Keratinocyte (primary cell): ENCODE measurements around the gene BAIAP3. TPM values are rescaled to one million over a fixed set of nuclear protein-coding genes. Genes with fewer than 3 reads are reported as not detected.

Experiments
- DNase-seq: peaks from one replicate; pipeline ENCODE4 v3.0.0-alpha.2; 2011; ENCODE audit warnings: low read depth, missing footprints, low spot score
- FAIRE-seq: peaks from 2 replicates; lab custom pipeline; 2011; peaks lifted over from hg19 to GRCh38; lab: Jason Lieb, UNC
- H2AFZ ChIP-seq: 2 replicates; pipeline ENCODE4 v1.6.0; 2012; ENCODE audit warnings: low read length, control low read depth, inconsistent platforms; ENCODE audit not compliant: control insufficient read depth
- H3K27ac ChIP-seq: 2 replicates; pipeline ENCODE4 v1.5.1; 2011; ENCODE audit warnings: low read length; ENCODE audit not compliant: control insufficient read depth, insufficient read depth
- H3K27me3 ChIP-seq: 3 replicates; pipeline ENCODE4 v1.6.0; 2011; ENCODE audit warnings: low read length; ENCODE audit not compliant: control insufficient read depth, insufficient read depth; ENCODE audit errors: extremely low read depth
- H3K36me3 ChIP-seq, 2 experiments: 2 replicates in 1 of 2; 3 replicates in 1 of 2; pipeline ENCODE4 v1.5.1; 2011; ENCODE audit warnings: low read length in 2 of 2, mild to moderate bottlenecking in 1 of 2; ENCODE audit not compliant: control insufficient read depth in 2 of 2, insufficient read depth in 2 of 2; ENCODE audit errors: extremely low read depth in 1 of 2
- H3K4me1 ChIP-seq: 3 replicates; pipeline ENCODE4 v1.5.1; 2011; ENCODE audit warnings: low read length; ENCODE audit not compliant: control insufficient read depth, insufficient read depth; ENCODE audit errors: extremely low read depth
- H3K4me2 ChIP-seq: 3 replicates; pipeline ENCODE4 v1.6.0; 2011; ENCODE audit warnings: low read depth, low read length; ENCODE audit not compliant: control insufficient read depth, insufficient read depth; ENCODE audit errors: extremely low read depth
- H3K4me3 ChIP-seq, 3 experiments: fragments of 200-600 bp in 1 of 3; sonication (generic) in 1 of 3; 2 replicates in 2 of 3; 3 replicates in 1 of 3; pipeline ENCODE4 v1.5.1; 2011 to 2016; ENCODE audit warnings: low read length in 3 of 3, mild to moderate bottlenecking in 3 of 3, control low read depth in 2 of 3, inconsistent platforms in 1 of 3, low read depth in 1 of 3, mixed read lengths in 1 of 3, mixed run types in 1 of 3, moderate library complexity in 1 of 3; ENCODE audit not compliant: control insufficient read depth in 2 of 3, insufficient read depth in 2 of 3; ENCODE audit errors: extremely low read depth in 1 of 3
- H3K79me2 ChIP-seq: 2 replicates; pipeline ENCODE4 v1.6.0; 2012; ENCODE audit warnings: low read length; ENCODE audit not compliant: control insufficient read depth, insufficient read depth
- H3K9ac ChIP-seq: 3 replicates; pipeline ENCODE4 v1.6.0; 2011; ENCODE audit warnings: low read length; ENCODE audit not compliant: control insufficient read depth, insufficient read depth; ENCODE audit errors: extremely low read depth
- H3K9me1 ChIP-seq: 3 replicates; pipeline ENCODE4 v1.6.0; 2011; ENCODE audit warnings: low read length; ENCODE audit not compliant: control insufficient read depth, insufficient read depth; ENCODE audit errors: extremely low read depth
- H3K9me3 ChIP-seq: 2 replicates; pipeline ENCODE4 v1.5.1; 2012; ENCODE audit warnings: low read depth, low read length; ENCODE audit not compliant: control insufficient read depth
- H4K20me1 ChIP-seq: 3 replicates; pipeline ENCODE4 v1.6.0; 2011; ENCODE audit warnings: low read length; ENCODE audit not compliant: control insufficient read depth, insufficient read depth; ENCODE audit errors: extremely low read depth
- CTCF ChIP-seq, 3 experiments: IDR thresholded peaks in 1 of 3; conservative IDR thresholded peaks in 1 of 3; optimal IDR thresholded peaks in 1 of 3; 2 replicates in 2 of 3; 3 replicates in 1 of 3; pipeline versions ENCODE3 to v1.5.1; 2011; ENCODE audit warnings: low read length in 3 of 3, mild to moderate bottlenecking in 3 of 3, moderate library complexity in 2 of 3, control low read depth in 1 of 3, inconsistent platforms in 1 of 3; ENCODE audit not compliant: insufficient read depth in 2 of 3; ENCODE audit errors: extremely low read depth in 1 of 3
- EZH2 ChIP-seq: IDR thresholded peaks from one replicate; pipeline ENCODE4 v1.6.1; 2012; ENCODE audit warnings: inconsistent platforms, mild to moderate bottlenecking, low read length, moderate library complexity
- dilution Hi-C: fragments of 300-500 bp; cut with MboI; formaldehyde crosslinking; loops from one replicate; pipeline ENCODE4 v1.7.0; 2020; ENCODE audit warnings: low sequenced_read_pairs; ENCODE audit not compliant: extremely low pct_ligation_motif_present
- polyA plus RNA-seq, 5 experiments: library from polyadenylated mRNA; depleted of rRNA in 3 of 5; stranded (reverse) in 3 of 5; stranded (forward) in 1 of 5; unstranded in 1 of 5; fragments of >200 nt; gene quantifications; 1 replicate in 1 of 5; 2 replicates in 3 of 5; 3 replicates in 1 of 5; pipeline versions ENCODE4 v1.2.1 to v1.2.3, GENCODE V29; 2011 to 2012; ENCODE audit warnings: missing spikeins in 2 of 5, low read depth in 1 of 5, low replicate concordance in 1 of 5

BAIAP3 gene
- polyA plus RNA-seq, 1 donor (not counting 4 experiments of a cell fraction or from before 2014, with no cell fraction given), result not detected

- Histone ChIP-seq H3K27me3 (peaks cover 58% of the 10 kb centered on the region), H3K9me3 (no peaks in the 10 kb centered on the region), H3K9me1 (no peaks in the 10 kb centered on the region), H3K27ac (no peak overlapping the region), H3K4me2 (no peak overlapping the region), H2AFZ (no peak overlapping the region), H3K79me2 (no peaks in the 10 kb centered on the region), H3K4me1 (no peaks in the 10 kb centered on the region), H3K9ac (no peak overlapping the region), H4K20me1 (peaks cover 5% of the 10 kb centered on the region), H3K36me3 (no peaks in the 10 kb centered on the region), H3K4me3 (no peak overlapping the region)
- TF ChIP-seq CTCF (optimal IDR thresholded peaks at IDR 0.05 in 1 of 3, IDR thresholded peaks at IDR 0.05 in 1 of 3, conservative IDR thresholded peaks at IDR 0.05 in 1 of 3; ENCODE audit: extremely low read depth in 1 of 3, insufficient read depth in 2 of 3, low read length in 3 of 3), result no peak
- TF ChIP-seq EZH2, result peak; percentile 24
- dilution Hi-C loops, result no loop called here
- FAIRE-seq (no peak), DNase-seq (no peak)
Observed at GRCh38 chr16:1331712-1332617, 1.5 kb upstream of the BAIAP3 start.

GRCh38 chr16:1332618-1333148 is 762 bp upstream of the BAIAP3 start:
- no peaks in the 10 kb centered on the region for H3K9me1 ChIP-seq
- FAIRE-seq (no peak), DNase-seq (no peak)
- H2AFZ ChIP-seq, result no peak overlapping the region
- peak; percentile 83 for TF ChIP-seq EZH2
- no peak for TF ChIP-seq CTCF (optimal IDR thresholded peaks at IDR 0.05 in 1 of 3, IDR thresholded peaks at IDR 0.05 in 1 of 3, conservative IDR thresholded peaks at IDR 0.05 in 1 of 3; ENCODE audit: extremely low read depth in 1 of 3, insufficient read depth in 2 of 3, low read length in 3 of 3)
- dilution Hi-C loops, result no loop called here
- H3K79me2 ChIP-seq, result no peaks in the 10 kb centered on the region
- no peaks in the 10 kb centered on the region for H3K9me3 ChIP-seq
- no peak overlapping the region for H3K9ac ChIP-seq
- peaks cover 62% of the 10 kb centered on the region for H3K27me3 ChIP-seq
- H4K20me1 ChIP-seq, result peaks cover 5% of the 10 kb centered on the region
- no peaks in the 10 kb centered on the region for H3K36me3 ChIP-seq
- no peak overlapping the region for H3K27ac ChIP-seq
- no peaks in the 10 kb centered on the region for H3K4me1 ChIP-seq
- H3K4me3 ChIP-seq, result no peak overlapping the region
- no peak overlapping the region for H3K4me2 ChIP-seq
